ENCODE data around the gene LRFN5. TPM values are rescaled to one million over a fixed set of nuclear protein-coding genes. Genes with fewer than 3 reads are reported as not detected.

The LRFN5 gene
- total and polyA plus RNA-seq, 9 of the 15 experiments (the other 6 are each of a cell fraction or from before 2014, with no cell fraction given) = 0.01 to 0.27 (median 0.09) TPM; not detected in 1

- TF ChIP-seq ZEB2 (IDR thresholded peaks at IDR 0.05) (no peak), ZNF224 (CRISPR knock-in tag; IDR thresholded peaks at IDR 0.05) (no peak), ZFP30 (CRISPR knock-in tag; IDR thresholded peaks at IDR 0.05; ENCODE audit: borderline replicate concordance) (no peak), ZNF445 (CRISPR knock-in tag; IDR thresholded peaks at IDR 0.05; ENCODE audit: low read depth) (no peak)
These were observed 271.6 kb downstream of the LRFN5 start (continued) for GRCh38 chr14:41878321-41878720.

GRCh38 chr14:41891624-41892023 lies 284.9 kb downstream of the LRFN5 start:
- Histone ChIP-seq H3K36me3 (ENCODE audit: control insufficient read depth, insufficient read depth, low read length) (no peaks in the 10 kb centered on the region), H2AFZ (ENCODE audit: low read depth, low read length) (no peak overlapping the region)
- WGBS (ENCODE audit: insufficient coverage, low coverage, missing lambda C conversion rate) = 0% methylated on average over 7 of the region's 8 CpGs

GRCh38 chr14:41899416-41899815 lies 292.7 kb downstream of the LRFN5 start:
- Histone ChIP-seq H3K79me2 (ENCODE audit: control insufficient read depth, insufficient read depth, low read length) (no peaks in the 10 kb centered on the region), H3K36me3 (ENCODE audit: control insufficient read depth, insufficient read depth, low read length) (no peaks in the 10 kb centered on the region), H4K20me1 (replicated peaks; ENCODE audit: control insufficient read depth, insufficient read depth, low read length) (no peaks in the 10 kb centered on the region), H3K4me2 (ENCODE audit: insufficient read depth, low read length) (no peak overlapping the region), H3K27ac (ENCODE audit: extremely low read depth, low read depth, low read length) (no peak overlapping the region), H3K4me3 (no peak overlapping the region), H3K27me3 (ENCODE audit: control insufficient read depth in 2 of 2, insufficient read depth in 2 of 2, low read length in 2 of 2) (no peaks in the 10 kb centered on the region), H3K9me3 (replicated peaks; ENCODE audit: control insufficient read depth, insufficient read depth, low read depth, low read length) (no peaks in the 10 kb centered on the region), H3K9ac (ENCODE audit: insufficient read depth in 1 of 2, low read depth in 2 of 2, low read length in 2 of 2) (no peak overlapping the region), H2AFZ (ENCODE audit: low read depth, low read length) (no peak overlapping the region), H3K4me1 (replicated peaks in 1 of 2; ENCODE audit: control insufficient read depth in 2 of 2, insufficient read depth in 2 of 2, low read length in 2 of 2) (no peaks in the 10 kb centered on the region), H3K9me1 (ENCODE audit: control insufficient read depth, insufficient read depth, low read length) (no peaks in the 10 kb centered on the region)
- intact Hi-C loops (cut with micrococcal nuclease) = no loop called here
- ChIA-PET POLR2A (no interaction called here), CTCF (ENCODE audit: low intra/inter-chr PET ratio) (no interaction called here)
- ATAC-seq (no peak), FAIRE-seq (no peak), DNase-seq (ENCODE audit: extremely low read depth in 1 of 4, low spot score in 3 of 4) (no peak)
- no TSS peak for BruUV-seq (replicated peaks)
- in situ Hi-C loops (cut with MboI) = no loop called here
- TF ChIP-seq ZKSCAN8 (CRISPR knock-in tag; IDR thresholded peaks at IDR 0.05) (no peak), MED1 (CRISPR knock-in tag; IDR thresholded peaks at IDR 0.05; ENCODE audit: borderline replicate concordance) (no peak), ZNF780A (CRISPR knock-in tag; IDR thresholded peaks at IDR 0.05) (no peak), PHF21A (IDR thresholded peaks at IDR 0.05; ENCODE audit: borderline replicate concordance, low read depth) (no peak), E4F1 (CRISPR knock-in tag; IDR thresholded peaks at IDR 0.05; ENCODE audit: borderline replicate concordance) (no peak), PRPF4 (IDR thresholded peaks at IDR 0.05; ENCODE audit: insufficient read depth, low read depth, low read length, poor library complexity, severe bottlenecking) (no peak), PTRF (tag; IDR thresholded peaks at IDR 0.05) (no peak), ZNF444 (CRISPR knock-in tag; IDR thresholded peaks at IDR 0.05) (no peak), ZBTB8A (IDR thresholded peaks at IDR 0.05; ENCODE audit: partially characterized antibody) (no peak)

More at GRCh38 chr14:41891624-41892023, 284.9 kb downstream of the LRFN5 start:
- H3K9me3 ChIP-seq (replicated peaks; ENCODE audit: control insufficient read depth, insufficient read depth, low read depth, low read length) = no peaks in the 10 kb centered on the region
- H3K9me1 ChIP-seq (ENCODE audit: control insufficient read depth, insufficient read depth, low read length) = no peaks in the 10 kb centered on the region
- H3K27ac ChIP-seq (ENCODE audit: extremely low read depth, low read depth, low read length) = no peak overlapping the region
- H3K27me3 ChIP-seq (ENCODE audit: control insufficient read depth in 2 of 2, insufficient read depth in 2 of 2, low read length in 2 of 2) = no peaks in the 10 kb centered on the region
- H3K79me2 ChIP-seq (ENCODE audit: control insufficient read depth, insufficient read depth, low read length) = no peaks in the 10 kb centered on the region
- intact Hi-C loops (cut with micrococcal nuclease) = no loop called here
- TF ChIP-seq NFIC (IDR thresholded peaks at IDR 0.05) (peak; percentile 36; the same call in 1 of the 2 replicates), ZNF766 (CRISPR knock-in tag; conservative IDR thresholded peaks at IDR 0.05) (no peak), SMARCA4 (IDR thresholded peaks at IDR 0.05) (no peak), TAL1 (IDR thresholded peaks at IDR 0.05) (no peak), ZNF551 (CRISPR knock-in tag; IDR thresholded peaks at IDR 0.05) (no peak), PTTG1 (tag; IDR thresholded peaks at IDR 0.05; ENCODE audit: low read depth) (no peak)
- no peaks in the 10 kb centered on the region for H3K4me1 ChIP-seq (replicated peaks in 1 of 2; ENCODE audit: control insufficient read depth in 2 of 2, insufficient read depth in 2 of 2, low read length in 2 of 2)
- no peaks in the 10 kb centered on the region for H4K20me1 ChIP-seq (replicated peaks; ENCODE audit: control insufficient read depth, insufficient read depth, low read length)
- H3K4me2 ChIP-seq (ENCODE audit: insufficient read depth, low read length) = no peak overlapping the region
- BruUV-seq (replicated peaks) = no TSS peak
- DNase-seq (ENCODE audit: extremely low read depth in 1 of 4, low spot score in 3 of 4) (no peak), FAIRE-seq (no peak), ATAC-seq (no peak)
- in situ Hi-C loops (cut with MboI) = no loop called here
- ChIA-PET POLR2A (no interaction called here), CTCF (ENCODE audit: low intra/inter-chr PET ratio) (no interaction called here)
- H3K4me3 ChIP-seq = no peak overlapping the region
- no peak overlapping the region for H3K9ac ChIP-seq (ENCODE audit: insufficient read depth in 1 of 2, low read depth in 2 of 2, low read length in 2 of 2)

Measured in K562 (cell line).